GM18519 (cell line): ENCODE data around the gene RARA.
A peak's percentile ranks its signal among the peaks of the same experiment; 100 is the strongest.

Source experiments
- ATAC-seq: cut with Tn5 transposase; IDR thresholded peaks from one replicate; pipeline ENCODE4 v1.9.1; 2021; ENCODE audit warnings: mild to moderate bottlenecking, moderate library complexity; ENCODE audit not compliant: unreplicated experiment, low FRiP score

RARA gene

GRCh38 chr17:40313668-40314583, 4.9 kb downstream of the RARA start:
- no peak for ATAC-seq

GRCh38 chr17:40314584-40314956, 5.6 kb downstream of the RARA start:
- ATAC-seq: no peak

- ATAC-seq: no peak
Observed at GRCh38 chr17:40315206-40315605, 6.2 kb downstream of the RARA start.

- ATAC-seq: no peak
Observed at GRCh38 chr17:40315678-40316570, 6.9 kb downstream of the RARA start.

GRCh38 chr17:40316571-40317344, 7.8 kb downstream of the RARA start:
- ATAC-seq: no peak

- ATAC-seq: no peak
Observed at GRCh38 chr17:40317345-40317873, 8.4 kb downstream of the RARA start.

- ATAC-seq: peak; percentile 40
Observed at GRCh38 chr17:40317880-40318829, 9.2 kb downstream of the RARA start.

GRCh38 chr17:40318830-40319391, 9.9 kb downstream of the RARA start:
- ATAC-seq: no peak

GRCh38 chr17:40319651-40320540, 10.9 kb downstream of the RARA start:
- no peak for ATAC-seq

GRCh38 chr17:40320756-40321523, 12.0 kb downstream of the RARA start:
- no peak for ATAC-seq

- no peak for ATAC-seq
Observed at GRCh38 chr17:40321524-40321929, 12.5 kb downstream of the RARA start.

- ATAC-seq: no peak
Observed at GRCh38 chr17:40321961-40322357, 13.0 kb downstream of the RARA start.

GRCh38 chr17:40322358-40323315, 13.7 kb downstream of the RARA start:
- no peak for ATAC-seq

GRCh38 chr17:40323391-40324381, 14.7 kb downstream of the RARA start:
- no peak for ATAC-seq
